HEK293 (cell line): ENCODE measurements around the gene LRIG3.

Experiments
- CTCF ChIA-PET: fragments of 350-600 bp; formaldehyde crosslinking; extraction: SDS; loops from one replicate; lab custom pipeline; 2021; ENCODE audit warnings: antibody characterized with exemption; lab: Yijun Ruan, JAX
- POLR2A ChIA-PET: fragments of 300-600 bp; formaldehyde crosslinking; extraction: SDS; loops from one replicate; lab custom pipeline; 2020; ENCODE audit warnings: antibody characterized with exemption, inconsistent platforms; lab: Yijun Ruan, JAX
- H3K27ac ChIP-seq: fragments of 200-500 bp; sonication (Bioruptor generic); 2 replicates; pipeline ENCODE4 v1.5.1; 2014; ENCODE audit warnings: low read depth, low read length, control low read depth, inconsistent platforms; ENCODE audit errors: extremely low read depth
- H3K36me3 ChIP-seq, 2 experiments: fragments of 200-500 bp in 1 of 2; sonication (Bioruptor generic) in 1 of 2; 1 replicate in 1 of 2; 2 replicates in 1 of 2; pipeline ENCODE4 v1.5.1; 2014 to 2017; ENCODE audit warnings: inconsistent platforms in 2 of 2, low read length in 2 of 2; ENCODE audit not compliant: control insufficient read depth in 2 of 2, insufficient read depth in 1 of 2
- H3K4me1 ChIP-seq: fragments of 200-500 bp; sonication (Bioruptor generic); 2 replicates; pipeline ENCODE4 v1.5.1; 2014; ENCODE audit warnings: mild to moderate bottlenecking, low read length, inconsistent platforms; ENCODE audit not compliant: control insufficient read depth, insufficient read depth
- H3K4me3 ChIP-seq: 2 replicates; pipeline ENCODE4 v1.5.1; 2011; ENCODE audit warnings: low read depth, mild to moderate bottlenecking, control low read depth, low read length, moderate library complexity
- H3K9me3 ChIP-seq: fragments of 200-500 bp; sonication (Bioruptor generic); 2 replicates; pipeline ENCODE4 v1.5.1; 2014; ENCODE audit warnings: low read depth, low read length, inconsistent platforms; ENCODE audit not compliant: control insufficient read depth, insufficient read depth
- BCL11A ChIP-seq: fragments of 450-650 bp; formaldehyde crosslinking; IDR thresholded peaks from 2 replicates; pipeline ENCODE4 v1.5.1; 2016; ENCODE audit warnings: low read depth, missing biosample characterization, missing genetic modification characterization
- FEZF1 ChIP-seq: fragments of 450-650 bp; formaldehyde crosslinking; IDR thresholded peaks from 2 replicates; pipeline ENCODE4 v1.5.1; 2016; ENCODE audit warnings: missing biosample characterization, missing genetic modification characterization
- GLIS2 ChIP-seq: fragments of 450-650 bp; formaldehyde crosslinking; IDR thresholded peaks from 2 replicates; pipeline ENCODE4 v1.5.1; 2016; ENCODE audit warnings: missing biosample characterization, missing genetic modification characterization
- KLF9 ChIP-seq: fragments of 450-650 bp; formaldehyde crosslinking; IDR thresholded peaks from 2 replicates; pipeline ENCODE4 v1.5.1; 2016; ENCODE audit warnings: missing biosample characterization, missing genetic modification characterization, low read depth
- ZBTB1 ChIP-seq: fragments of 450-650 bp; formaldehyde crosslinking; IDR thresholded peaks from 2 replicates; pipeline ENCODE4 v1.5.1; 2016; ENCODE audit warnings: missing biosample characterization, missing genetic modification characterization
- ZBTB7A ChIP-seq: fragments of 450-650 bp; formaldehyde crosslinking; IDR thresholded peaks from 2 replicates; pipeline ENCODE4 v1.5.1; 2016; ENCODE audit warnings: low read depth, missing biosample characterization, missing genetic modification characterization
- ZNF48 ChIP-seq: fragments of 450-650 bp; formaldehyde crosslinking; IDR thresholded peaks from 2 replicates; pipeline ENCODE4 v1.5.1; 2016; ENCODE audit warnings: missing biosample characterization, missing genetic modification characterization
- ZNF560 ChIP-seq: fragments of 450-650 bp; formaldehyde crosslinking; IDR thresholded peaks from 2 replicates; pipeline ENCODE4 v1.5.1; 2017; ENCODE audit warnings: missing biosample characterization, missing genetic modification characterization, borderline replicate concordance
- ZNF585B ChIP-seq: fragments of 450-650 bp; formaldehyde crosslinking; IDR thresholded peaks from 2 replicates; pipeline ENCODE4 v1.5.1; 2016; ENCODE audit warnings: missing biosample characterization, missing genetic modification characterization
- ZNF623 ChIP-seq: fragments of 450-650 bp; formaldehyde crosslinking; IDR thresholded peaks from 2 replicates; pipeline ENCODE4 v1.5.1; 2016; ENCODE audit warnings: missing biosample characterization, missing genetic modification characterization
- ZNF654 ChIP-seq: fragments of 450-650 bp; formaldehyde crosslinking; IDR thresholded peaks from 2 replicates; pipeline ENCODE4 v1.5.1; 2016; ENCODE audit warnings: low read depth, missing biosample characterization, missing genetic modification characterization
- ZNF747 ChIP-seq: fragments of 450-650 bp; formaldehyde crosslinking; IDR thresholded peaks from 2 replicates; pipeline ENCODE4 v1.5.1; 2016; ENCODE audit warnings: missing biosample characterization, missing genetic modification characterization
- TF ChIP-seq, protein P1 (sequence below): fragments of 450-650 bp; formaldehyde crosslinking; IDR thresholded peaks from 2 replicates; pipeline ENCODE4 v1.5.1; 2016; ENCODE audit warnings: missing biosample characterization, missing genetic modification characterization

The LRIG3 gene

DNA sequence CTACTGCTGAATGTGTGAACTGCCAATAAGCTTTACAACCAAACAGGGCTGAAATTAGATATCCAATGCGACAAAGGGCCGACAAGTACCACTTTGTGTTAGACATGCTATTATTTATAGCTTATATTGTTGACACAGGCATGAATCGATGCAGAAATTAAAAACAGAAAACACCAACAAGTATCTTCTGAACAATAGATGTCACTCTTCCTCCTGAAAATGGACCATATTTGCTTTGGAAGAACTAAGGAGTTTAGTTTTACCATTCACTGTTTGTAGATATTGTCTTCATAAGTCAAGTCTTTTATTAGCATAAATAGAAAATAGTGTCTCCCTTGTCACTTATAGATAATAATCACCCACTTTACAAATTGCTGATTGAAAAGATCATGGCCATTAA, 86.5 kb downstream of the LRIG3 start:
- peak; percentile 23; the same call in 1 of the 2 replicates for TF ChIP-seq FEZF1 (tag by site-specific recombination)
- no peak for TF ChIP-seq KLF9 (tag by site-specific recombination)
- TF ChIP-seq BCL11A (tag by site-specific recombination) = no peak
- TF ChIP-seq ZNF654 (tag by site-specific recombination) = peak; percentile 57
- 0 out of 2 replicates have a peak, but pooled peaks have one; percentile 27 for TF ChIP-seq ZNF585B (tag by site-specific recombination)
- ChIA-PET CTCF (interaction anchor here (0.7 to 1.2 kb wide), 4 partner anchors 88 to 309 kb away, joined by 3 to 8 read pairs (median 3); no protein-coding TSS in a partner anchor), POLR2A (no interaction called here)
- Histone ChIP-seq H3K4me1 (no peaks in the 10 kb centered on the region), H3K36me3 (no peaks in the 10 kb centered on the region), H3K27ac (no peak overlapping the region), H3K4me3 (no peak overlapping the region), H3K9me3 (no peaks in the 10 kb centered on the region)

DNA sequence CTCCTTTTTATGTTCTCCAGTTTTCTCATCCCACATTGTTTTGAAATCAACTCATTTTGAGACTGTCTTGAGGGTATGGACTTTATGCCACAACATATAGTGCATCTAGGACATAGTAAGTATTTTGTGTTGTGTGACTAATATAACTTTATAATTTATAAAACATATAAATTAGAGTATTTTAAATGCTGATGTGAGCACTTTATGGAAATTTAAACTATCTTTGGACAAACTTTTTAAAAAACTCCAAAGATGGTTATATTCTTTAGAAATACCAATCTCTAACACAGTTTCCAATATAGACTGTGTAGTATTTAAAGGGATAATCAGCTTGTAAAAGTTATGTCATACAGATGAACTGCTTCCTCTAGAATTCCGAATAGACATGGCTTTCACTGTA, 87.4 kb downstream of the LRIG3 start:
- Histone ChIP-seq H3K27ac (no peak overlapping the region), H3K36me3 (no peaks in the 10 kb centered on the region), H3K4me1 (no peaks in the 10 kb centered on the region)
- POLR2A ChIA-PET = no interaction called here
- TF ChIP-seq ZNF623 (tag by site-specific recombination) (no peak), ZNF560 (tag by site-specific recombination) (no peak), ZNF48 (tag by site-specific recombination) (no peak), KLF9 (tag by site-specific recombination) (no peak), ZBTB7A (no peak), ZNF747 (tag by site-specific recombination) (no peak), GLIS2 (tag by site-specific recombination) (no peak), ZBTB1 (tag by site-specific recombination) (no peak)
- TF ChIP-seq, protein P1, sequence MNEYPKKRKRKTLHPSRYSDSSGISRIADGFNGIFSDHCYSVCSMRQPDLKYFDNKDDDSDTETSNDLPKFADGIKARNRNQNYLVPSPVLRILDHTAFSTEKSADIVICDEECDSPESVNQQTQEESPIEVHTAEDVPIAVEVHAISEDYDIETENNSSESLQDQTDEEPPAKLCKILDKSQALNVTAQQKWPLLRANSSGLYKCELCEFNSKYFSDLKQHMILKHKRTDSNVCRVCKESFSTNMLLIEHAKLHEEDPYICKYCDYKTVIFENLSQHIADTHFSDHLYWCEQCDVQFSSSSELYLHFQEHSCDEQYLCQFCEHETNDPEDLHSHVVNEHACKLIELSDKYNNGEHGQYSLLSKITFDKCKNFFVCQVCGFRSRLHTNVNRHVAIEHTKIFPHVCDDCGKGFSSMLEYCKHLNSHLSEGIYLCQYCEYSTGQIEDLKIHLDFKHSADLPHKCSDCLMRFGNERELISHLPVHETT (tag by site-specific recombination) = no peak
- TF ChIP-seq, all 188 proteins: peak for 0
- CTCF ChIA-PET = interaction anchor here (0.6 to 1.5 kb wide), 4 partner anchors 28 to 317 kb away, joined by 3 read pairs; no protein-coding TSS in a partner anchor
- Histone ChIP-seq H3K4me3 (no peak overlapping the region), H3K9me3 (no peaks in the 10 kb centered on the region)
